GM04504 (cell line): ENCODE measurements around the gene PRKAG1.

Source experiments
- DNase-seq: peaks from one replicate; pipeline ENCODE4 v3.0.0-alpha.2; 2012; ENCODE audit warnings: low read depth

The PRKAG1 gene

DNA sequence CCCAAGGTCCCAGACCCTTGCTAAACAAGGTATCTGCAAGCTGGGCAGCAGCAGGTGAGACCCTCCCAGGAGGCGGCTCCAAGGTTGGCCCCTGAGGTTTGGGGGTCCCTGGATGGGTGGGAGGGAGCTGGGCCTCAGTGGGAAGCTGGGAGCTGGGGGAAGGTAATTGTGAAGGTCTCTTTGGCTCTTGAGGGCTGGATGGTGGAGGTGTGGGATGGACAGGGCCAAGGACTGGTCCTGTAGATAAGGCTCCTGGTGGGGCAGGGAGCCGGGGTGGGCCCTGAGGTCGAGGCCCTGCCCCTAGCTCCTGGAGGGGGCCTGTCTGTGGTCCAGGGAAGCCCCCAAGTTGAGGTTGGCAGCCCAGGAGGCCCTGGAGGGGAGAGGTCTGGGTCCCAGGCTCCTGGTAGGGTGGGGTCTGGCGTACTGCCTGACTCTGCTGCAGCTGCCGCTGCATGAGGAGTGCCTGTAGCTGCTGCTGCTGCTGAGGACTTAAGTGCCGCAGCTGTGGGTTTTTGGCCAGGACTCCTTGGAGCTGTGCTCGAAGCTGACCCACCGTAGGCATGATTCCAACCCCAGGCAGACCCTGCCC is 13.1 kb upstream of the PRKAG1 start:
- no peak for DNase-seq

DNA sequence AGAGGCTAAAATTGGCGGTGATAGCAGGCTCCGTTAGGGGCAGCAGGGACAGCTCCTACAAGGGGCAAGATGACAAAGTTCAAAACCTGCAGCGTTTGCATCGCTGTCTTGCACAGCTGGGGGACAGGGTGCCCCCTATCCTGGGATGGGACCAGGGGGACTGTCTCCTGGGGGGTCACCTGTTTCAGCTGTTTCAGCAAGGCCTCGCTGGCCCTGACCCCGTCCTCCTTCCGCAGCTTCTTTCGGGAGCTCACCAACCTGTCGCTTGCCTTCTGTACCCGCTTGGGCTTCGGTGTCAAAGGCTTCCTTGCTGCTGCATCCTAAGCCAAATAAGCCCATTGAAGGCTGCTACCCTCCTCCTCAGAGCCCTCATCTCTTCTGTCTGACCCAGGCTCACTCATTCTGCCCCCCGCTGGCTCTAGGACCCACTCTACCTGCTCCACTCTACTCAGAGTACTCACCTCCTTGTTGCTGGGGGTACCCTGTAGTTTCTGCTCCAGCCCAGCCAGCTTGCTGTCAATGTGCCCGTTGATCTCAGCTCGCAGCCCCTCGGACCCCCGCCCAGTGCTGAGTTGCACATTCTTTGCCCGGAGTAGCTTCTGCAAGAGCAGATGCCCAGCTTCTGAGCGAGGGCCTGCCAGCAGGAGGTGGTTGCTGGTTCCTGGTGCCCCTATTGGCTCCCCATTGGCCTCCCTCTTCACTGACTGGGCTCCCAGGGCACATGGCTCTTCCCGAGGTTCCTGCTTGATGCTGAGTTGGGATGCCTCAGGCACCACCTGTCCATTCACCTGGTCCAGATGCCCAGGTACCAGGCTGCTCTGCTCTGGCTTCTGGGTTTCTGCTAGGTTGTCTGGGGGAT is 12.4 kb upstream of the PRKAG1 start:
- DNase-seq: no peak

DNA sequence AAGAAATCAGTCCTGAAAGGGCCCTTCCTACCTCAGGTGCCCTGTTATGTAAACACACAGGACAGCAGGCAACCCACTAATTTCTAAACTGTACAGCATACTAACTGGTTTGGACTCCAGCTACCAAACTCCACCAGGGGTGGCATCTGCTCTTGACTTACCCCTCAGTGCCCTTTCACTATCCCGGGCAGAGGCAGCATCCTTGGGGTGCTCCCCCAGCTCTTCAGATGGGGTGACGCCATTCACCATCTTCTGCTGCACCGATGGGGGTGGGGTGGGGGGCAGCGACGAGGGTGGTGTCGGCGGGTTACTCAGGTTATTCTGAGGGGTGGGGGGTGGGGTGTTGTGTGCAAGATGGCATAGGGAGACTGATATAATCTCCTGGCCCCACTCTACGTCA is 11.5 kb upstream of the PRKAG1 start:
- DNase-seq: no peak

DNA sequence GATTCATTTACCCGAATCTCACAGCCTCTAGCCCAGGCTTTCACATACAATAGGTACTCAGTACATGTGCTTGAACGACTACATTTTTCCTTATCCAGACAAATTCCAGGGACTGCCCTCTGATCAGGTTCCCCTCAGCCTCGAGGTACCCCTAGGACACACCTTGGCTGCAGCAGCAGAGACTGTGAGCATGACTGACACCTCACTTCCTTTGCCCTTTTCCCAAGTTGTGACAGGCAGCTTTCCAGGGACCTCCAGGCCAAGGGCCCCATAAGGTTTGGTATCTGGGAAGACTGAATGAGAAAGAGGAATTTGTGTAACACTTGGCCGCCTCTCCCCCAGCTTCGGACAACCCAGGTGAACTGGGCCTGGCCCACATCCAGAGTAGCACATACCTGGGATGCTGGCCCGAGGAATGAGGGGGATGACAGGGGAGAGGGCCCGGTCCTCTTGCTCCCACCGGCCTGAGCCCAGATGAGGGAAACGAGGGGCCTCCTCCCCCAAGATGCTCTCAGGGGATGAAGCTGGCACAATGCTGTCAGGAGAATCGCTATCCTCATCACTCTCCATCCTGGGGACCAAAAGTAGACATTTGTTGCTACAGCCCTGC is 10.2 kb upstream of the PRKAG1 start:
- no peak for DNase-seq

- DNase-seq: no peak
Observed at GRCh38 chr12:49027846-49028555, 9.4 kb upstream of the PRKAG1 start.

- DNase-seq: no peak
Observed at GRCh38 chr12:49026678-49027480, 8.3 kb upstream of the PRKAG1 start.

- DNase-seq: no peak
Observed at GRCh38 chr12:49026101-49026500, 7.5 kb upstream of the PRKAG1 start.

DNA sequence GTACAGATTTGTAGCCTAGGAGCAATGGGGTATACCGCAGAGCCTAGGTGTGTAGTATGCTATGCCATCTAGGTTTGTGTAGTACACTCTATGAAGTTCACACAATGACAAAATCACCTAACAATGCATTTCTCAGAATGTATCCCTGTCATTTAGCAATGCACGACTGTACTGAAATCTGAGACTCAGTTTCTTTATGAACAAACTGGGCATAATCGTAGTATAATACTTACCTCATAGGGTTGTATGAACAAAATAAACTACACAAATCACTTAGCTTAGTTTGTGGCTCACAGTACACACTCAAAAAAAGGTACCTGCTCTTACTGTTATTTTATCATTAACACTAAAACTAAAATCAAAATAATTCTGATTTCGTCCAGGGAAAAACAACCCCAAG is 6.9 kb upstream of the PRKAG1 start:
- no peak for DNase-seq

GRCh38 chr12:49024543-49024942 is 6.0 kb upstream of the PRKAG1 start:
- DNase-seq: no peak

- DNase-seq: no peak
Observed at GRCh38 chr12:49023812-49024211, 5.2 kb upstream of the PRKAG1 start.

DNA sequence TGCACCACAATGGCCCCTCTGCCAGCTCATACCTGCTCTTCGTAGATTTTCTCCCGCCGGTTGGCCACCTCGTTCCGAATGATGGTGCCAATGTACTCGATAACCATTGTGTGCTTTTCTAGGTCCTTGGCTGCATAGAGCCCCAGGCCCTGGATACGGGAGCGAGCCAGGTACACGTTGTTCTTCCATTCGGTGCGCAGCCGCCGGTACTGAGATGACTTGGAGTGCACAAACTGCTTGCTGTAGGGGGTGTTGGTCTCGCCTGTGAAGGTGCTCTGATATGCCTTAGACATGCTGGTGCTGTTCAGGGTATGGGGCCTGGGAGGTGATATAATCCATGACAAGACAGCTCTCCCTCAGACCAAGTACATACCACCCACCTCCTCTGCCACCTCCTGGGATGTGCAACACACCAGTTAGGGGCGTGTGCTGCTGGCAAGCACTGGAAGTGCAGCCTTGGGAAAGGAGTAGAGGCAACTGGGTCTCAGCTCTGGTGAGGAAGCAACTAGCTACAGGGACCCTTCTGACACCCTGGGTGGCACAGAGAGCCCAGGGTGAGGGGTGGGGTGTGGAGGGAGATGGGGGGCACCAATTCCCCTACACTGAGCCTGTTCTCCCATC is 4.1 kb upstream of the PRKAG1 start:
- no peak for DNase-seq

DNA sequence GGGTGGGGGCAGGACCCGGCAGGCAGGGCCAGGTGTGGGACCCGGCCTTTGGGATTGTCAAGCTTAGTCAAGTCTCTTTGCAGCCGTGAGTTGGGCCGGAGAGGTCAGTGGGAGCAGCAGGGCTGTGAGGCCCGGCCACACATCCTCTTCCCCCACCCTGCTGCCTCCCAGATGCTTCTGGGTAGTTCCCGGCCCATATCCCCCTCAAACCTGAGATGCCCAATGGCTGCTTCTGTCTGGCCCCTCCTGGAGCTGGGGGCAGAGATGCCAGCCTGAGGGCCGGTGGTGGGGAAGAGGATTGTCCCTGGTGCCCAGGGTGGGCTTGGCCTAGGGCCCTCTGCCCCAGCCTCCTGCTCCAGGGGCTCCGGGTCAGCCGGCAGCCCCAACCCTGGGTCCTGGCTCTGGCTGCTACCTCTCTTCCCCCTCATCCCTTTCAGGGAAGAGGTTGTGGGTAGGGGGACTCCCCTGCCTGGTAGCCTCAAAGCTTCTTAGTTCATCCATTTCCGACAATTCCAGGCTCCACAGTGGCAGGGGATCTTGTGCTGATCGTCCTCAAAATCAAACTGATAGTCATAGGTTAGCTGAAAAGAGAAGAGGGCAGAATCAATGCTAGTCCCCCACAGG is 2.8 kb upstream of the PRKAG1 start:
- DNase-seq: no peak

GRCh38 chr12:49020441-49020840 is 1.9 kb upstream of the PRKAG1 start:
- DNase-seq: no peak

- DNase-seq: no peak
Observed at GRCh38 chr12:49019443-49020324, 1.1 kb upstream of the PRKAG1 start.

GRCh38 chr12:49019120-49019430 is 499 bp upstream of the PRKAG1 start:
- DNase-seq: no peak

- DNase-seq: no peak
Observed at GRCh38 chr12:49017891-49018260, 700 bp downstream of the PRKAG1 start.

- DNase-seq: no peak
Observed at GRCh38 chr12:49015196-49015595, 3.4 kb downstream of the PRKAG1 start.

DNA sequence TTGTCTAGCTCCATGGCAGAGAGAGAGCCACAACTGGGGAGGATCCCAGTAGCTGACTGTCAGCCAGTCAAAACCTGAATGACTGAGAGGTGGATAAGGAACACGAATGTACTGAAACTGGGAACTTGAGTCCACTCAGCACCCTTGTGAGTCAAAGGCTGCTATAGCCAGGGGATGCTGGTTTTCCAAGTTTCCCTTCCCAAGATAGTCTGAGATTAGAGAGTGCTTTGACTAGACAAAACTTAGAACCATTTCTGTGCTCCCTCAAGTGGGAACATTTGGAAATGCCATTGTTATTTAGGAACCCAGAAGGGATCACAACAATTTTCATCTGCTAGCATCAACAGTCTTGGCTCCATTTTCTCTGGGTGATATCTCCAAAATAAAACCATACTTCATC is 4.0 kb downstream of the PRKAG1 start:
- DNase-seq: no peak

GRCh38 chr12:49013428-49013827 is 5.1 kb downstream of the PRKAG1 start:
- no peak for DNase-seq

GRCh38 chr12:49012739-49013138 is 5.8 kb downstream of the PRKAG1 start:
- no peak for DNase-seq
